Trophoblast cell (in vitro differentiated cells and primary cell): ENCODE results near the gene DYNLRB2.

ENCODE experiments used
- DNase-seq, 2 donors: peaks; one replicate each; pipeline ENCODE4 v3.0.0-alpha.2; 2016
- H2AFZ ChIP-seq: 2 replicates; pipeline ENCODE4 v1.6.1; 2013; ENCODE audit warnings: low read length, moderate library complexity, mild to moderate bottlenecking; ENCODE audit not compliant: insufficient read depth, poor library complexity
- H2AK5ac ChIP-seq: 2 replicates; pipeline ENCODE4 v1.6.1; 2013; ENCODE audit warnings: mild to moderate bottlenecking, low read length
- H2BK120ac ChIP-seq: 2 replicates; pipeline ENCODE4 v1.6.1; 2013; ENCODE audit warnings: low read length, mild to moderate bottlenecking, moderate library complexity; ENCODE audit not compliant: insufficient read depth, poor library complexity
- H2BK12ac ChIP-seq: 2 replicates; pipeline ENCODE4 v1.6.1; 2013; ENCODE audit warnings: mild to moderate bottlenecking, low read length, moderate library complexity
- H2BK5ac ChIP-seq: 2 replicates; pipeline ENCODE4 v1.6.1; 2013; ENCODE audit warnings: low read length, low read depth, moderate library complexity, mild to moderate bottlenecking; ENCODE audit not compliant: poor library complexity
- H3K14ac ChIP-seq: 2 replicates; pipeline ENCODE4 v1.6.1; 2013; ENCODE audit warnings: mild to moderate bottlenecking, low read length
- H3K18ac ChIP-seq: 2 replicates; pipeline ENCODE4 v1.6.1; 2013; ENCODE audit warnings: mild to moderate bottlenecking, low read length
- H3K23ac ChIP-seq: 2 replicates; pipeline ENCODE4 v1.6.1; 2013; ENCODE audit warnings: low read length
- H3K27ac ChIP-seq: 2 replicates; pipeline ENCODE4 v1.5.1; 2013; ENCODE audit warnings: low read depth, mild to moderate bottlenecking, inconsistent platforms, low read length, moderate library complexity
- H3K27me3 ChIP-seq: 2 replicates; pipeline ENCODE4 v1.6.1; 2013; ENCODE audit warnings: inconsistent platforms, mild to moderate bottlenecking, low read length, moderate library complexity; ENCODE audit not compliant: insufficient read depth
- H3K36me3 ChIP-seq, 2 experiments: 1 replicate in 1 of 2; 2 replicates in 1 of 2; pipeline ENCODE4 v1.6.1; 2013; ENCODE audit warnings: low read length in 2 of 2, mild to moderate bottlenecking in 2 of 2, moderate library complexity in 1 of 2; ENCODE audit not compliant: insufficient read depth in 2 of 2, control insufficient read depth in 1 of 2
- H3K4ac ChIP-seq: 2 replicates; pipeline ENCODE4 v1.6.1; 2013; ENCODE audit warnings: low read depth, mild to moderate bottlenecking, low read length, moderate library complexity
- H3K4me1 ChIP-seq, 2 experiments: 1 replicate in 1 of 2; 2 replicates in 1 of 2; pipeline ENCODE4 v1.6.1; 2013; ENCODE audit warnings: low read length in 2 of 2, mild to moderate bottlenecking in 2 of 2, moderate library complexity in 1 of 2; ENCODE audit not compliant: insufficient read depth in 2 of 2, control insufficient read depth in 1 of 2
- H3K4me2 ChIP-seq: 2 replicates; pipeline ENCODE4 v1.6.1; 2013; ENCODE audit warnings: inconsistent platforms, mild to moderate bottlenecking, low read length, moderate library complexity
- H3K4me3 ChIP-seq: 2 replicates; pipeline ENCODE4 v1.5.1; 2013; ENCODE audit warnings: mild to moderate bottlenecking, low read depth, low read length, inconsistent platforms
- H3K79me1 ChIP-seq: one replicate; pipeline ENCODE4 v1.6.1; 2013; ENCODE audit warnings: low read length
- H3K79me2 ChIP-seq: 2 replicates; pipeline ENCODE4 v1.6.1; 2013; ENCODE audit warnings: low read length, mild to moderate bottlenecking; ENCODE audit not compliant: control insufficient read depth, insufficient read depth, poor library complexity
- H3K9ac ChIP-seq: 2 replicates; pipeline ENCODE4 v1.6.1; 2013; ENCODE audit warnings: mild to moderate bottlenecking, low read length
- H3K9me3 ChIP-seq: 2 replicates; pipeline ENCODE4 v1.6.1; 2013; ENCODE audit warnings: low read depth, mild to moderate bottlenecking, control low read depth, inconsistent platforms, low read length; ENCODE audit not compliant: insufficient read depth
- H4K12ac ChIP-seq: 2 replicates; pipeline ENCODE4 v1.6.1; 2013; ENCODE audit warnings: low read depth, mild to moderate bottlenecking, low read length, moderate library complexity
- H4K8ac ChIP-seq: 2 replicates; pipeline ENCODE4 v1.6.1; 2013; ENCODE audit warnings: low read depth, mild to moderate bottlenecking, low read length, moderate library complexity
- H4K91ac ChIP-seq: one replicate; pipeline ENCODE4 v1.6.1; 2013; ENCODE audit warnings: low read depth, mild to moderate bottlenecking, low read length, moderate library complexity
- WGBS: extraction: QIAGEN DNeasy Blood & Tissue Kit; methylation state at CpG from one replicate; pipeline ENCODE4 v1.1.7; 2013; ENCODE audit warnings: missing lambda C conversion rate; ENCODE audit not compliant: insufficient read length, insufficient coverage; ENCODE audit errors: extremely low coverage; 5-methylcytosine and 5-hydroxymethylcytosine counted together

Gene DYNLRB2

GRCh38 chr16:80585764-80586163 is 45.0 kb downstream of the DYNLRB2 start:
- WGBS = no CpG with 5 or more reads among the region's 4 CpGs
- Histone ChIP-seq H2BK12ac (no peak overlapping the region), H3K27ac (no peak overlapping the region)

DNA sequence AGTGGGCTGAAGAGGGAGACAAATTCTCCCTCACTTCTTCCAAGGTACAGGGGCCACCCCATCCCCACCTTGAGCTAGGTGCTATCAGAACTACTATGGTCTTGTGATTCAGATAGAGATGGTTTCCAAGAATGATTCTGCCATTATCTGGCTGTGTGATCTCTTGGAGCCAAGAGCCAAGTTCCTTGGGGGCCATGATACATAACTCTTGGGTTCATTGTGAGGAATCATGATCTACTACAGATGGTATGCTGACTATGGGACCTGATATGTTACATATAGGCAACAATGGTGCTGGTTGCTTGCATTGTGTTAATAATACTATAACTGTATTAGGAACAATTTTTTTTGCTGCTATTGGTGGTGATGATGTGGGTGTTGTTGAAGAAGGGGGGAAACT is 45.7 kb downstream of the DYNLRB2 start:
- peak in 1 of 2 donors; percentile 36 for DNase-seq
- Histone ChIP-seq H2BK120ac (no peak overlapping the region), H3K4ac (no peak overlapping the region), H3K9ac (no peak overlapping the region), H3K23ac (no peak overlapping the region), H3K14ac (no peak overlapping the region), H3K4me1 (no peaks in the 10 kb centered on the region), H3K27ac (no peak overlapping the region), H3K9me3 (peaks cover 9% of the 10 kb centered on the region), H3K79me1 (no peaks in the 10 kb centered on the region), H3K18ac (no peak overlapping the region), H3K36me3 (no peaks in the 10 kb centered on the region), H3K4me2 (no peak overlapping the region), H3K79me2 (no peaks in the 10 kb centered on the region), H4K8ac (no peak overlapping the region), H2AFZ (no peak overlapping the region), H2BK5ac (no peak overlapping the region), H4K12ac (no peak overlapping the region), H4K91ac (no peak overlapping the region), H2AK5ac (no peak overlapping the region), H2BK12ac (no peak overlapping the region), H3K27me3 (no peaks in the 10 kb centered on the region), H3K4me3 (no peak overlapping the region)

More at GRCh38 chr16:80585764-80586163, 45.0 kb downstream of the DYNLRB2 start:
- H3K9me3 ChIP-seq = peaks cover 7% of the 10 kb centered on the region
- H3K18ac ChIP-seq = no peak overlapping the region
- no peak overlapping the region for H4K8ac ChIP-seq
- H3K9ac ChIP-seq = no peak overlapping the region
- H2BK120ac ChIP-seq = no peak overlapping the region
- no peak overlapping the region for H2AFZ ChIP-seq
- no peak overlapping the region for H3K4me3 ChIP-seq
- H2BK5ac ChIP-seq = no peak overlapping the region
- DNase-seq = no peak
- no peak overlapping the region for H3K4me2 ChIP-seq
- H3K27me3 ChIP-seq = no peaks in the 10 kb centered on the region
- H3K14ac ChIP-seq = no peak overlapping the region
- H3K23ac ChIP-seq = no peak overlapping the region
- no peak overlapping the region for H4K12ac ChIP-seq
- no peaks in the 10 kb centered on the region for H3K4me1 ChIP-seq
- no peak overlapping the region for H4K91ac ChIP-seq
- H3K79me2 ChIP-seq = no peaks in the 10 kb centered on the region
- no peaks in the 10 kb centered on the region for H3K79me1 ChIP-seq
- no peaks in the 10 kb centered on the region for H3K36me3 ChIP-seq
- no peak overlapping the region for H2AK5ac ChIP-seq
- H3K4ac ChIP-seq = no peak overlapping the region

DNA sequence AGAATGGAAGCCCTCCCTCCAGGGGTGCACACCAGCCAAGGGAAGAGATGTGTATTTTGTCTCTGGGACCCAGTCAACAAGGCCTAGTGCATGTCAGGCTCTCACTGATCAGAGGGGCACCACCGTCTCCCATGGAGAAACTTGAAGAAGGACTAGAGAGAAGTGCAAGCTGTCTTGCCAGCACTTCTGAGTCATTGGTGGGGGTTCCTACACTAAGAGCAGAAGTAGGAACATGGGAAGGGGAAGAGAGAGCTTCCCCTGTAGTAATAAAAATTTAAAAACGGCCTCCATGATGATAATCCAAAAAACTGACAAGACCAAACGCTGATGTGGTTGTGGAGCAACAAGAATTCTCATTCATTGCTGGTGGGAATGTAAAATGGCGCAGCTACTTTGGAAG is 46.3 kb downstream of the DYNLRB2 start:
- WGBS = no CpG with 5 or more reads among the region's 4 CpGs
- no peak overlapping the region for H2BK12ac ChIP-seq

GRCh38 chr16:80591071-80591915 is 50.5 kb downstream of the DYNLRB2 start:
- Histone ChIP-seq H4K12ac (no peak overlapping the region), H4K8ac (no peak overlapping the region), H3K27ac (no peak overlapping the region), H2BK120ac (no peak overlapping the region), H3K9ac (no peak overlapping the region), H3K18ac (no peak overlapping the region), H3K23ac (no peak overlapping the region), H3K14ac (no peak overlapping the region), H4K91ac (no peak overlapping the region), H3K4me3 (no peak overlapping the region), H3K79me1 (no peaks in the 10 kb centered on the region), H2BK12ac (no peak overlapping the region), H3K27me3 (no peaks in the 10 kb centered on the region), H2BK5ac (no peak overlapping the region), H3K4ac (no peak overlapping the region), H2AFZ (no peak overlapping the region), H3K4me2 (no peak overlapping the region), H3K79me2 (no peaks in the 10 kb centered on the region), H3K4me1 (no peaks in the 10 kb centered on the region), H3K9me3 (peaks cover 11% of the 10 kb centered on the region), H3K36me3 (no peaks in the 10 kb centered on the region), H2AK5ac (no peak overlapping the region)
- no peak for DNase-seq
- WGBS = no CpG with 5 or more reads among the region's 7 CpGs

More for the DNA sequence above, 46.3 kb downstream of the DYNLRB2 start:
- no peak overlapping the region for H2AFZ ChIP-seq
- no peak for DNase-seq
- H3K9me3 ChIP-seq = peaks cover 8% of the 10 kb centered on the region
- H3K18ac ChIP-seq = no peak overlapping the region
- H2BK5ac ChIP-seq = no peak overlapping the region
- H3K14ac ChIP-seq = no peak overlapping the region
- no peak overlapping the region for H2AK5ac ChIP-seq
- H4K91ac ChIP-seq = no peak overlapping the region
- no peaks in the 10 kb centered on the region for H3K79me2 ChIP-seq
- H3K27me3 ChIP-seq = no peaks in the 10 kb centered on the region
- H3K23ac ChIP-seq = no peak overlapping the region
- no peak overlapping the region for H3K4me3 ChIP-seq
- H4K12ac ChIP-seq = no peak overlapping the region
- H3K79me1 ChIP-seq = no peaks in the 10 kb centered on the region
- no peak overlapping the region for H3K27ac ChIP-seq
- no peak overlapping the region for H3K4me2 ChIP-seq
- no peak overlapping the region for H2BK120ac ChIP-seq
- no peaks in the 10 kb centered on the region for H3K4me1 ChIP-seq
- no peak overlapping the region for H4K8ac ChIP-seq
- no peak overlapping the region for H3K9ac ChIP-seq
- no peak overlapping the region for H3K4ac ChIP-seq
- H3K36me3 ChIP-seq = no peaks in the 10 kb centered on the region
